HFF-Myc (cell line): ENCODE data around the gene NIPBL.
"Not testable (repeated sequence)": the region's sequence is repeated elsewhere in the genome, so short reads cannot be mapped to it uniquely, and the experiment has no call there.

ENCODE experiments used
- DNase-seq: peaks from one replicate; pipeline ENCODE4 v3.0.0-alpha.2; 2011; ENCODE audit warnings: low read depth; ENCODE audit errors: extremely low read depth
- H3K4me3 ChIP-seq: replicated peaks from 2 replicates; pipeline ENCODE4 v1.5.1; 2011; ENCODE audit warnings: low read depth, mild to moderate bottlenecking, control low read depth, low read length
- TF ChIP-seq, protein P1 (sequence below): IDR thresholded peaks from 2 replicates; pipeline ENCODE4 v1.5.1; 2012; ENCODE audit warnings: mild to moderate bottlenecking, low read depth, low read length, control low read depth; ENCODE audit errors: missing control alignments

NIPBL gene

DNA sequence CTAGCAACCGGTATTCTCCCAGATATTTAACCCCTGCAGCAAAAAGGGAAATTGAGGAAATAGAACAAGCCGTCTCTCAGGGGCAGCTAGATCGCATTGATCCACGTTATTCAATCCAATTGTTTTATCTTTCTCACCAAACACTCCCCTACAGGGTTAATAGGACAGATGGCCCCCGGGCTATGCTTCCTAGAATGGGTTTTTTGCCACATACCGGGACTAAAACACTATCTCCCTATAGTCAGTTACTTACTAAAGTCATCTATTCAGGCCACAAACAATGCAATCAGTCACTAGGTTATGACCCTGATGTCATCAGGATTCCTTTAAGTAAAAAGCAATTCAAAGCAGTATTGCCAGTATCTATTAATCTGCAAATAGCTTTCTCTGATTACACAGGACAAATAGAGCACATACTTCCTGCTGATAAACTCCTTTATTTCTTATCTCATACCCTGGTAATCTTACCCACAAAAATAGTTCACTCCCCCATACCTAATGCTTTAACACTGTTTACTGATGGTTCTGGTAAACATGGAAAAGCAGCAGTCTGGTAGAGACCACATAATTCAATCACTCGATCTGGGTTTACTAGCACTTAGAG is 213.7 kb downstream of the NIPBL start:
- no peak for DNase-seq
- no peak overlapping the region for H3K4me3 ChIP-seq
- TF ChIP-seq, protein P1, sequence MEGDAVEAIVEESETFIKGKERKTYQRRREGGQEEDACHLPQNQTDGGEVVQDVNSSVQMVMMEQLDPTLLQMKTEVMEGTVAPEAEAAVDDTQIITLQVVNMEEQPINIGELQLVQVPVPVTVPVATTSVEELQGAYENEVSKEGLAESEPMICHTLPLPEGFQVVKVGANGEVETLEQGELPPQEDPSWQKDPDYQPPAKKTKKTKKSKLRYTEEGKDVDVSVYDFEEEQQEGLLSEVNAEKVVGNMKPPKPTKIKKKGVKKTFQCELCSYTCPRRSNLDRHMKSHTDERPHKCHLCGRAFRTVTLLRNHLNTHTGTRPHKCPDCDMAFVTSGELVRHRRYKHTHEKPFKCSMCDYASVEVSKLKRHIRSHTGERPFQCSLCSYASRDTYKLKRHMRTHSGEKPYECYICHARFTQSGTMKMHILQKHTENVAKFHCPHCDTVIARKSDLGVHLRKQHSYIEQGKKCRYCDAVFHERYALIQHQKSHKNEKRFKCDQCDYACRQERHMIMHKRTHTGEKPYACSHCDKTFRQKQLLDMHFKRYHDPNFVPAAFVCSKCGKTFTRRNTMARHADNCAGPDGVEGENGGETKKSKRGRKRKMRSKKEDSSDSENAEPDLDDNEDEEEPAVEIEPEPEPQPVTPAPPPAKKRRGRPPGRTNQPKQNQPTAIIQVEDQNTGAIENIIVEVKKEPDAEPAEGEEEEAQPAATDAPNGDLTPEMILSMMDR: no peak

DNA sequence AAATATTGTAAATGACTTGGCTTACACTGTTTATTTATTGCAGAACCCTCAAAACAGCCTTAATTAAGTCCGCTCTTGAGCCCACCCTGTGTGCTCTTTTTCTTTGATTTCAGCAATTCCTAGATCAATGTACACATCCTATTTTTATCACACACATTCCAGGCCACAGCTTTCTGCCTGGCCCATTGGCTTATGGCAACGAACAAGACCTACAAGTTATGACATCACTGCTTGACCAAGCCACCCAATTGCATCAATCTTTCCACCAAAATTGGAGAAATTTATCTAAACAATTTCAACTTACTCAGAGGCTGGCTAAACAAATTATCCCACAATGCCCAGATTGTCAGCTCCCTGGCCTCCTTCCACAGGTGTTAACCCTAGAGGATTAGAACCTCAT is 214.2 kb downstream of the NIPBL start:
- H3K4me3 ChIP-seq: no peak overlapping the region
- no peak for DNase-seq
- TF ChIP-seq, protein P1: no peak

GRCh38 chr5:37093795-37094194 is 217.2 kb downstream of the NIPBL start:
- not testable (repeated sequence) for DNase-seq, H3K4me3 ChIP-seq

- not testable (repeated sequence) for H3K4me3 ChIP-seq, DNase-seq
Observed at GRCh38 chr5:37099267-37099666, 222.7 kb downstream of the NIPBL start.

GRCh38 chr5:37103302-37103701 is 226.7 kb downstream of the NIPBL start:
- no peak for DNase-seq
- H3K4me3 ChIP-seq: no peak overlapping the region
- TF ChIP-seq, protein P1: no peak

GRCh38 chr5:37109338-37109737 is 232.8 kb downstream of the NIPBL start:
- TF ChIP-seq, protein P1: no peak
- DNase-seq: no peak
- H3K4me3 ChIP-seq: no peak overlapping the region

GRCh38 chr5:37110135-37110534 is 233.6 kb downstream of the NIPBL start:
- H3K4me3 ChIP-seq: no peak overlapping the region
- TF ChIP-seq, protein P1: no peak
- no peak for DNase-seq
